ENCODE data around the gene RBPJ.

DNA sequence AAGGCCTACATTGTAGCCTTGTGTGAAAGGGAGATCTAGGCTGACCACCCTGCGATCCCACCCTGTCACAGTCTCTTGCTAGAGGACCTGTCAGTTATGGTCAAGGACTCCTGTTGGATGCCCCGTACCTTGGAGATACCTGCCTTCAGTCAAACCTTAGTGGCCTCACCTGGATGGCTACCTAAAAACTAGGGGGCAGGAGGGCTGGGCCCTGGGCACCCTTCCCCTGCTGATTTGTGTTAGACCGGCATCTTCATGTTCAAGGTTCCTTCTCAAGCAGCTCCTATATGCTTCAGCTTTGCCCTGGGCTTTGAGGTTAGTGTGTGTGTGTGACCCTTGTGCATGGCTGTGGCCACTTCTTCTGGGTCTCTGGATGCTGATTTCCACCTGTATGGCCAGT, 134.1 kb downstream of the RBPJ start:
- TF ChIP-seq, protein P1, sequence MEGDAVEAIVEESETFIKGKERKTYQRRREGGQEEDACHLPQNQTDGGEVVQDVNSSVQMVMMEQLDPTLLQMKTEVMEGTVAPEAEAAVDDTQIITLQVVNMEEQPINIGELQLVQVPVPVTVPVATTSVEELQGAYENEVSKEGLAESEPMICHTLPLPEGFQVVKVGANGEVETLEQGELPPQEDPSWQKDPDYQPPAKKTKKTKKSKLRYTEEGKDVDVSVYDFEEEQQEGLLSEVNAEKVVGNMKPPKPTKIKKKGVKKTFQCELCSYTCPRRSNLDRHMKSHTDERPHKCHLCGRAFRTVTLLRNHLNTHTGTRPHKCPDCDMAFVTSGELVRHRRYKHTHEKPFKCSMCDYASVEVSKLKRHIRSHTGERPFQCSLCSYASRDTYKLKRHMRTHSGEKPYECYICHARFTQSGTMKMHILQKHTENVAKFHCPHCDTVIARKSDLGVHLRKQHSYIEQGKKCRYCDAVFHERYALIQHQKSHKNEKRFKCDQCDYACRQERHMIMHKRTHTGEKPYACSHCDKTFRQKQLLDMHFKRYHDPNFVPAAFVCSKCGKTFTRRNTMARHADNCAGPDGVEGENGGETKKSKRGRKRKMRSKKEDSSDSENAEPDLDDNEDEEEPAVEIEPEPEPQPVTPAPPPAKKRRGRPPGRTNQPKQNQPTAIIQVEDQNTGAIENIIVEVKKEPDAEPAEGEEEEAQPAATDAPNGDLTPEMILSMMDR (IDR thresholded peaks at IDR 0.05): no peak
- TF ChIP-seq POLR2A (IDR thresholded peaks at IDR 0.05): no peak
